Mucosa of rectum (tissue), 2 donors: Measurements from ENCODE around the gene ZNG1B.
"Not testable (repeated sequence)": the region's sequence is repeated elsewhere in the genome, so short reads cannot be mapped to it uniquely, and the experiment has no call there.

Source experiments
- H3K27ac ChIP-seq, 2 donors: one replicate each; pipeline ENCODE4 v1.7.0; 2013; ENCODE audit warnings: inconsistent platforms in 2 of 2, low read depth in 2 of 2, low read length in 2 of 2
- H3K27me3 ChIP-seq, 2 donors: one replicate each; pipeline ENCODE4 v1.7.0; 2013; ENCODE audit warnings: low read length in 2 of 2; ENCODE audit not compliant: control insufficient read depth in 2 of 2, insufficient read depth in 2 of 2
- H3K36me3 ChIP-seq, 2 donors: one replicate each; pipeline ENCODE4 v1.7.0; 2013; ENCODE audit warnings: low read length in 2 of 2; ENCODE audit not compliant: control insufficient read depth in 2 of 2, insufficient read depth in 2 of 2
- H3K4me1 ChIP-seq, 2 donors: one replicate each; pipeline ENCODE4 v1.7.0; 2013; ENCODE audit warnings: low read length in 2 of 2, mild to moderate bottlenecking in 1 of 2; ENCODE audit not compliant: control insufficient read depth in 2 of 2, insufficient read depth in 2 of 2
- H3K4me3 ChIP-seq, 2 donors: one replicate each; pipeline ENCODE4 v1.7.0; 2013; ENCODE audit warnings: low read length in 2 of 2
- H3K9ac ChIP-seq, 2 donors: one replicate each; pipeline ENCODE4 v1.7.0; 2013; ENCODE audit warnings: low read length in 2 of 2, low read depth in 1 of 2, mild to moderate bottlenecking in 1 of 2
- H3K9me3 ChIP-seq, 2 donors: one replicate each; pipeline ENCODE4 v1.7.0; 2013; ENCODE audit warnings: low read length in 2 of 2; ENCODE audit not compliant: control insufficient read depth in 2 of 2
- donor health status: healthy.
- donor health status: Normal muscosa, but diverticular disease.

ZNG1B gene

DNA sequence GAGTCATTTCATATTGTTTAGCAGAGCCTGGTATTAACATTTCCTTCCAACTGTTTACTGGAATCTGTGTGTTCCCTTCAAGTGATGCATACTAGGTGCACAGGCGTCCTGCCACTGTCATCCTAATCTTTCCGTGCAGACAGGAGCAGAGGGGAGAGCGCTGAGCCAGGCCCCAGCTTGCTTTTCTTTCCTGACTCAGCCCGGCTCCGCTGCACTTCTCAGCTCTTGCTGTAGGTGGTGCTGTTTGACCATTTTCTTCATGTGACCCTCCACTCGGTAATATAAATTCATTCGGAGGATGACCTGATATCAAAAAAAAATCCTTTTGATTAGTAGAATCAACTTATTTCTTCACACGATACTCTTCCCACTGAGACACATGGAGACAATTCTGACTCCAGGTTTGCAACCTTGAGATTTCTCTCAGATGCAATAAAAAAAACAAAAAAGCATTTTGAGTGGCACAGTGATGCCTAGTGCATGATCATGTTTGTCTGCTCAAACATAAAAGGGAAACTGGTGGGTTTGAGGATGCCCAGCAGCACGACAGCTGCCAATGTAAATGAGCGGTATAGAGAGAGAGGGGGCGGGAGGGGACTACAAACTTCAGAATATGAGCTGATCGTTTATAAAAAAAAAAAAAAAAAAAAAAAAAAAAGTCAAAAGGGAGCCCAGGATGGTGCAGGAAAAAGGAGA, 90.0 kb downstream of the ZNG1B start:
- not testable (repeated sequence) for H3K36me3 ChIP-seq, H3K9me3 ChIP-seq, H3K9ac ChIP-seq, H3K27ac ChIP-seq, H3K4me3 ChIP-seq, H3K4me1 ChIP-seq, H3K27me3 ChIP-seq

DNA sequence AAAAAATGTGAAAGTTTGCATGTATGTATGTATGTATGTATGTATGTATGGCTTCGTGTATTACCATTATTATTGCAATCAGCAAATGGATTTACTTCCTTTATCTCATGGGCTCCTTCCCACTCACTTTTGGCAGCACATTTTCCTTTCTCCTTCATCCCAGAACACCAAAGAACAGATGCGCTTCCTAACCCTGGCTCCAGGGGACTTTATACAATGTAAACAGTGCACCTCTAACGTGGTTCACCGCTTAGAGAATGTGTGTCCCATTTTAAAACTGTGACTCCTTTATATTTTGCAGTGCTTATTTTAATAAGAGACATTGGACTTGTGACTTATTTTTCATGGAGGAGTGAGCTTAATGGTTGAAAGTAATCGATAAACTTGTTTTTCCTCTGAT, 90.6 kb downstream of the ZNG1B start:
- not testable (repeated sequence) for H3K4me3 ChIP-seq, H3K27ac ChIP-seq, H3K27me3 ChIP-seq, H3K4me1 ChIP-seq, H3K36me3 ChIP-seq, H3K9ac ChIP-seq, H3K9me3 ChIP-seq

DNA sequence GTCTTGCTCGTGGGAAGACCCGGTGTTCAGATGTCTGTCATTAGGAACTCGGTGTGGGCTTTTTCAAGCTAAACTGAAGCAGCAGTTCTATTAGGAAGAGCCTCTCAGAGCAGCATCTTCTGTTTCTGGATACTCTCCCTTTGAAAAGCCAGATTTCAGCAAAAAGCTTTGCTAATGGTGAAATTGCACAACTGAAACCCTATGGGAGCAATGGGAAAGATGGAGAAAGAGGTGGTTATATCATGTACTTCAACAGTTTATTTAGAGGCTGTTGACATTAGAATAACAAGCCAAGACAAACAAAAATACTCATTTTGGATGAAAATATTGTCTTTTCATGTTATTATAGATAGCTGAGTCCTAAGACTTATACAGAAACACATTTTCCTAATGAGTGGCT, 91.4 kb downstream of the ZNG1B start:
- not testable (repeated sequence) for H3K4me3 ChIP-seq, H3K27ac ChIP-seq, H3K27me3 ChIP-seq, H3K9ac ChIP-seq, H3K36me3 ChIP-seq, H3K4me1 ChIP-seq, H3K9me3 ChIP-seq

DNA sequence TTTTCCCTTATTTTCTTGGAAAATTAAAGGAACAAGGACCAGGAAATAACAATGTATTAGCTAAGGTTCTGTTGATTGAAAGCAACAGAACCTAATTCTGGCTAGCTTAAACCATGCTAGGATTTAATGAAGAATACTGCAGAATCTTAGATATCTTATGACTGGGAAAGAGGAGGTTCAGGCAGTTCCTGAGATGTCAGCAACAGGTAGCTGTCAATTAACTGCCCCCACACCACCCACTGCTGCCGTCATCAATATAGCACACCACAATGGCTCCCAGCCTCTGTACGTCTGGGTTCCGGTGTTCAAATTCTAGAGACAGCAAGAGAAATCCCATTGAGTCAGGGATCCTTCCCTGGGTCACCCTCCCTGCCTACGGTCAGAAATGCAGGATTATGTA, 95.5 kb downstream of the ZNG1B start:
- not testable (repeated sequence) for H3K9ac ChIP-seq, H3K27ac ChIP-seq, H3K27me3 ChIP-seq, H3K4me3 ChIP-seq, H3K36me3 ChIP-seq, H3K4me1 ChIP-seq, H3K9me3 ChIP-seq

DNA sequence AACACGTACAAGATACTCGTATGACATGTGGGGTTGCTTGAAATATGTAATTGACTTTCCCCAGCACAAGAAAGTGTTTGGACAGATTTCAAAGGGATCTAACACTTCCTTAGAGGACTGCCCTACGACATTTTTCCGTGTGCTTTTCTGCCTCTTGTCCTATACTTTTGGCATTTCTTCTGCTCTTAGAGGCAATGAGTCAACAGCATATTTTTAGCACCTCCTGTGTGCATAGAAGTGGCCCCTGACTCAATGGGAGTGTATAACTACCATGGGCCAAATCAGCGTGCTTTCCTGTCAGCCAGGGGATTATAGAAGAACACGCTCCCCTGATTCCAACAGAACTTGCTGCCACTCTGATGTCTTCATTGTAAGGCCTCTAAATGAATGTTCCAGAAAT, 99.1 kb downstream of the ZNG1B start:
- not testable (repeated sequence) for H3K27ac ChIP-seq, H3K36me3 ChIP-seq, H3K27me3 ChIP-seq, H3K9ac ChIP-seq, H3K9me3 ChIP-seq, H3K4me1 ChIP-seq, H3K4me3 ChIP-seq

DNA sequence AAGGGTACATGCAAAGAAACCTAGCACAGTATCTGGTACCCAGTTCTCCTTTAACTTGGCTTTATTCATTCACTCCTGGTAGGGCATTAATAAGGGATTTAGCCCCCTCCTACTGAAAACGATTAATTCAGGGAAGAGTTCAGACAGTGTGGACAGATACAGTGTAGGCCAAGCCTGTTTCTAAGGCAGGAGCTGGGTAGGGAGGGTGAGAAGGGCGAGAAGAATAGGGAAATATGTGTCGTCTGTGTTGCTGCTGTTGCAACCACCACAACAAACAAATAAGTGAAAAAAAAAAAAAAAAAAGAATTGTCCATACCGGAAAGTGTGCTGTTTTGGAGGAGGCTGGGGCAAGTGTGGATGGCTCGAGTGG, 103.3 kb downstream of the ZNG1B start:
- not testable (repeated sequence) for H3K9ac ChIP-seq, H3K4me3 ChIP-seq, H3K36me3 ChIP-seq, H3K9me3 ChIP-seq, H3K27me3 ChIP-seq, H3K27ac ChIP-seq, H3K4me1 ChIP-seq

DNA sequence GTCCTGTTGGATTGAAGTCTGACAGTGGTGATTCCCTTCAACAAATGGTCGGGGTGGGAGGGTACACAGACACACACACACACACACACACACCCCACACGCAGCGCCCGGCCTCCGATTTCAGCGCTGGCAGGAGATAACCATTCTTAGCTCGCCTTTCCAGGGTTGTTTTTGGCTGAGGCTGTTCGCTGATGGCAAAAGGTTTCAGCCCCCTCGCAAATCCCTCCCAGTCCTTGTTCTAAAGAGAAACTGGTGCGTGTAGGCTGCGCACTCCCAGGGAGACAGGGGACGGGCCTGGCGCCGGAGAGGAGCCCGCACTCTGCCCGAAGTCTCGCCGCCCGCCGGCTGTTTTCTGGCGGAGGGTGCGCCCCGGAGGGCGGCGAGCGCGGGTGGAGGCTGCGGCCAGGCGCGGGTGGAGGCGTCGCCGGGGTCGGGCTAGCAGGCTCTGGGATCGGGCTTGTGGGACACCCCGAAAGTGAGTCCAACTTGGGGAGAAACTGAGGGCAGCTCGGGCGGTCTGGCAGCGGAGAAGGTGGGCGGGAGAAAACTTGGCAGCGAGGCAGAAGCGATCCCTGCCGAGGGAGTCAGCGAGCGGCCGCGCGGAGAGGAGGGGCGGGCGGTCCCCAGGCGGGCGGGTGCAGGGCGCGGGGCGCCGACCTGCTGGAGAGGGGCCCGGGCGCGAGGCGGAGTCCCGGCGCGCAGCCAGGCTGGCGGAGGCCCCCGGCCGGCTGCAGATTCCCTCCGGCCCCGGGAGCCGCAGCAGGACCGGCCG, 103.9 kb downstream of the ZNG1B start:
- peak overlapping the region; percentile 23 to 47 for H3K27ac ChIP-seq
- H3K36me3 ChIP-seq, H3K27me3 ChIP-seq, H3K4me1 ChIP-seq, H3K9me3 ChIP-seq: not testable (repeated sequence)
- H3K4me3 ChIP-seq: peak overlapping the region; percentile 48 to 59
- peak overlapping the region in 1 of 2 donors; percentile 48 for H3K9ac ChIP-seq

DNA sequence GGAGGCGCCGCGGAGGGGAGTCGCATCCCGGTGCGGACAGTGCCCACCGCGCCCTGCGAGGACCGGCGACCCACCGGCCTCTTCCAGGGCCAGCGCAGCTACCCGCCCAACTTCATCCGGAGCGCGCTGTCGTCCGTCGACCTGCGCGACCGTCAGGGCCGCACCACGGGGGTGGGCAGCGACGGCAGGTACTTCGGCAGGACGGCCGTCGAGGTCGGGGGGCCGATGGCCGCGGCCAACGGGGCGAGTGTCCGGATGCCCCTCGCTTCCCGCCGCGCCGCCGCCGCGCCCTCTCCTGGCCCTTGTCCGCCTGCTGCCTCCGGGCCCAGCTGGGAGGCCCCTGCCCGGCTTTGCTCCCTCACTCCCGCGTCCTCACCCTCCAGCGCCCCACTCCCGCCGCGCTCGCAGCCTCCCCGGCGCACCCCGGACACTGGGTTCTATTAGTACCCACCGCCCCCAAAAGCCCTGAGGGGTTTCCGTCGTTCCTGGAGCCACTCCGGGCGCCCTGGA, 104.5 kb downstream of the ZNG1B start:
- not testable (repeated sequence) for H3K36me3 ChIP-seq, H3K27me3 ChIP-seq, H3K4me1 ChIP-seq, H3K9me3 ChIP-seq, H3K27ac ChIP-seq
- peak overlapping the region; percentile 37 to 59 for H3K4me3 ChIP-seq
- H3K9ac ChIP-seq: peak overlapping the region in 1 of 2 donors; percentile 43

DNA sequence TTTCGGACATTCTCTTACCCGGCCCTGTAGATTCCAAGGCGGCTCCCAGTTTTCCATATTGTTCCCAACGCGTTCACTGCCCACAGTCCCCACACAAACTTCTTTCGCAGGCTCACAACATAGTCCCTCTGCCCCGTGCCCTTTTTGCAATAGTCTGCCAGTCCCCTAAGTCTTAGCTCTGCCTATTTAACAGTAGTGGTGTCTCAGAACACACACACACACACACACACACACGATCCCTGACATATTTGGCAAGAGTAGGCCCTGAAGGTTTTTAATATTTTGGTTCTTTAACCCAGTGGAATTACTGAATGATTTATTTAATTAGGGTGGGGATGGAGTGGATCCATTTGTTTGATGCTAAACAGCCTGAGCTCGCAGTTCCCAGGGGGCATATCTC, 105.0 kb downstream of the ZNG1B start:
- H3K4me3 ChIP-seq, H3K9ac ChIP-seq, H3K27me3 ChIP-seq, H3K9me3 ChIP-seq, H3K4me1 ChIP-seq, H3K27ac ChIP-seq, H3K36me3 ChIP-seq: not testable (repeated sequence)
